ENCODE measurements around the gene LCORL.

GRCh38 chr4:17875402-17876070 lies 146.0 kb downstream of the LCORL start:
- TF ChIP-seq CTCF (IDR thresholded peaks at IDR 0.05) (no peak), POLR2A (IDR thresholded peaks at IDR 0.05) (no peak)
